GM12878 (cell line): ENCODE results near the gene TCOF1. TPM values are rescaled to one million over a fixed set of nuclear protein-coding genes. Genes with fewer than 3 reads are reported as not detected.

Experiments
- ATAC-seq: fragments of 200-7000 bp; cut with Tn5 transposase; 3 replicates; pipeline ENCODE4 v1.9.1; 2020; ENCODE audit warnings: mild to moderate bottlenecking, moderate library complexity
- BruUV-seq: library from RNA; stranded (reverse); fragments of 400-500 nt; replicated peaks from 2 replicates; lab custom pipeline; 2021; lab: Mats Ljungman, UMichigan
- CTCF ChIA-PET: fragments of 300-600 bp; sonication (Branson Sonifier 250); formaldehyde crosslinking; extraction: SDS; loops from one replicate; lab custom pipeline; 2021; ENCODE audit warnings: inconsistent platforms; lab: Yijun Ruan, JAX
- POLR2A ChIA-PET: fragments of 350-600 bp; formaldehyde crosslinking; extraction: SDS; loops from one replicate; lab custom pipeline; 2021; ENCODE audit warnings: inconsistent platforms; lab: Charles Lee
- RAD21 ChIA-PET: fragments of 300-600 bp; sonication (Branson Sonifier 250); formaldehyde crosslinking; loops from one replicate; lab custom pipeline; 2023; ENCODE audit warnings: antibody characterized with exemption; ENCODE audit not compliant: unreplicated experiment; lab: Charles Lee
- SMC1A ChIA-PET: fragments of 300-600 bp; sonication (Branson Sonifier 250); formaldehyde crosslinking; loops from one replicate; lab custom pipeline; 2023; ENCODE audit not compliant: unreplicated experiment, uncharacterized antibody; lab: Charles Lee
- DNase-seq: peaks from one replicate; pipeline ENCODE4 v3.0.0-alpha.2; 2011; ENCODE audit warnings: low read depth, low spot score
- FAIRE-seq: peaks from 3 replicates; lab custom pipeline; 2011; peaks lifted over from hg19 to GRCh38; lab: Jason Lieb, UNC
- H2AFZ ChIP-seq: 2 replicates; pipeline ENCODE4 v1.6.0; 2011; ENCODE audit warnings: low read depth, low read length, control low read depth; ENCODE audit not compliant: control insufficient read depth
- H3K27ac ChIP-seq: 2 replicates; pipeline ENCODE4 v1.5.1; 2011; ENCODE audit warnings: control low read depth; ENCODE audit not compliant: control insufficient read depth, insufficient read depth
- H3K27me3 ChIP-seq, 2 experiments: replicated peaks in 1 of 2; 2 replicates each; pipeline versions ENCODE4 v1.6.0 to v1.6.1; 2011; ENCODE audit warnings: low read length in 1 of 2; ENCODE audit not compliant: control insufficient read depth in 2 of 2, insufficient read depth in 2 of 2
- H3K36me3 ChIP-seq, 2 experiments: 2 replicates each; pipeline ENCODE4 v1.5.1; 2011; ENCODE audit warnings: low read length in 1 of 2; ENCODE audit not compliant: control insufficient read depth in 2 of 2, insufficient read depth in 2 of 2
- H3K4me1 ChIP-seq: 2 replicates; pipeline ENCODE4 v1.6.1; 2011; ENCODE audit warnings: mild to moderate bottlenecking, low read length, moderate library complexity, mixed read lengths; ENCODE audit not compliant: control insufficient read depth, insufficient read depth
- H3K4me2 ChIP-seq: 2 replicates; pipeline ENCODE4 v1.6.0; 2011; ENCODE audit warnings: control low read depth; ENCODE audit not compliant: control insufficient read depth, insufficient read depth
- H3K4me3 ChIP-seq: fragments of 200-600 bp; sonication (generic); 2 replicates; pipeline ENCODE4 v1.5.1; 2016
- H3K79me2 ChIP-seq: 2 replicates; pipeline ENCODE4 v1.6.0; 2011; ENCODE audit warnings: low read length; ENCODE audit not compliant: control insufficient read depth, insufficient read depth
- H3K9ac ChIP-seq: 2 replicates; pipeline ENCODE4 v1.8.0; 2011; ENCODE audit warnings: low read length, control low read depth, mixed read lengths; ENCODE audit not compliant: control insufficient read depth, insufficient read depth
- H3K9me3 ChIP-seq: replicated peaks from 3 replicates; pipeline ENCODE4 v1.5.1; 2011; ENCODE audit warnings: mild to moderate bottlenecking, low read length; ENCODE audit not compliant: control insufficient read depth, insufficient read depth
- H4K20me1 ChIP-seq: 2 replicates; pipeline ENCODE4 v1.6.0; 2011; ENCODE audit not compliant: control insufficient read depth, insufficient read depth
- BACH1 ChIP-seq: fragments of 450-650 bp; IDR thresholded peaks from 2 replicates; pipeline ENCODE4 v1.6.1; 2017; ENCODE audit warnings: mild to moderate bottlenecking, borderline replicate concordance
- LARP7 ChIP-seq: fragments of 450-650 bp; IDR thresholded peaks from 2 replicates; pipeline ENCODE4 v1.6.1; 2017; ENCODE audit warnings: mild to moderate bottlenecking
- MTA2 ChIP-seq: fragments of 450-650 bp; IDR thresholded peaks from 2 replicates; pipeline ENCODE4 v1.6.1; 2016; ENCODE audit warnings: low read depth, mild to moderate bottlenecking, moderate library complexity
- NFXL1 ChIP-seq: fragments of 450-650 bp; IDR thresholded peaks from 2 replicates; pipeline ENCODE4 v1.6.1; 2017; ENCODE audit warnings: antibody characterized with exemption, mild to moderate bottlenecking, borderline replicate concordance
- POLR2AphosphoS5 ChIP-seq: IDR thresholded peaks from 2 replicates; pipeline ENCODE4 v1.6.1; 2011; ENCODE audit warnings: mild to moderate bottlenecking, low read length, inconsistent platforms
- SMARCA5 ChIP-seq: fragments of 450-650 bp; IDR thresholded peaks from 2 replicates; pipeline ENCODE4 v1.6.1; 2017; ENCODE audit warnings: mild to moderate bottlenecking
- SREBF2 ChIP-seq: IDR thresholded peaks from 2 replicates; pipeline ENCODE4 v1.6.1; 2012; ENCODE audit warnings: mild to moderate bottlenecking, low read length
- ZNF384 ChIP-seq: IDR thresholded peaks from 2 replicates; pipeline ENCODE4 v1.6.1; 2012; ENCODE audit warnings: low read depth, mild to moderate bottlenecking, low read length, improper control_type of control experiment, borderline replicate concordance
- WGBS: methylation state at CpG from one replicate; pipeline ENCODE4 v1.1.6; 2016; ENCODE audit warnings: low lambda C conversion rate; ENCODE audit not compliant: insufficient replicate concordance, insufficient coverage; ENCODE audit errors: missing lambda C conversion rate; 5-methylcytosine and 5-hydroxymethylcytosine counted together
- in situ Hi-C: fragments of 300-500 bp; cut with MboI; formaldehyde crosslinking; loops from 9 replicates; pipeline ENCODE4 v1.14.3; 2018; ENCODE audit warnings: mixed read lengths
- intact Hi-C: fragments of 100-400 bp; cut with micrococcal nuclease; formaldehyde crosslinking; loops from one replicate; pipeline ENCODE4 v1.14.2; 2022; ENCODE audit not compliant: unreplicated experiment
- polyA plus RNA-seq, 11 experiments: library from polyadenylated mRNA; depleted of rRNA in 4 of 11; unstranded in 6 of 11; stranded (reverse) in 5 of 11; fragments of >200 nt; fragmentation: Nextera tagmentation in 4 of 11; fragmentation: Illumina TruSeq in 1 of 11; extraction: Ambion mirVana in 4 of 11; extraction: Trizol in 1 of 11; gene quantifications; 1 replicate in 1 of 11; 2 replicates in 10 of 11; pipeline versions ENCODE4 v1.2.1 to v1.2.3, GENCODE V29; 2011 to 2016; ENCODE audit warnings: inconsistent platforms in 2 of 11, missing spikeins in 2 of 11, low read depth in 1 of 11
- total RNA-seq, 4 experiments: library from RNA; depleted of rRNA in 3 of 4; stranded (reverse); fragments of >200 nt in 3 of 4; fragmentation: Illumina TruSeq in 1 of 4; extraction: Trizol in 1 of 4; gene quantifications; 2 replicates each; pipeline versions ENCODE4 v1.2.1 to v1.2.3, GENCODE V29; 2013 to 2021
- TF ChIP-seq, protein P1 (sequence below): fragments of 450-650 bp; IDR thresholded peaks from 2 replicates; pipeline ENCODE4 v1.6.1; 2017; ENCODE audit warnings: mild to moderate bottlenecking, moderate library complexity
- TF ChIP-seq, protein P2 (sequence below): fragments of 450-650 bp; IDR thresholded peaks from 2 replicates; pipeline ENCODE4 v1.6.1; 2017; ENCODE audit warnings: antibody characterized with exemption, mild to moderate bottlenecking, moderate library complexity
- TF ChIP-seq, protein P3 (sequence below): IDR thresholded peaks from 2 replicates; pipeline ENCODE4 v1.6.1; 2012; ENCODE audit warnings: low read depth, low read length, improper control_type of control experiment

TCOF1 gene
- total and polyA plus RNA-seq, 10 of the 15 experiments (the other 5 are each of a cell fraction or from before 2014, with no cell fraction given), result 8.7 to 83.9 (median 38.9) TPM

DNA sequence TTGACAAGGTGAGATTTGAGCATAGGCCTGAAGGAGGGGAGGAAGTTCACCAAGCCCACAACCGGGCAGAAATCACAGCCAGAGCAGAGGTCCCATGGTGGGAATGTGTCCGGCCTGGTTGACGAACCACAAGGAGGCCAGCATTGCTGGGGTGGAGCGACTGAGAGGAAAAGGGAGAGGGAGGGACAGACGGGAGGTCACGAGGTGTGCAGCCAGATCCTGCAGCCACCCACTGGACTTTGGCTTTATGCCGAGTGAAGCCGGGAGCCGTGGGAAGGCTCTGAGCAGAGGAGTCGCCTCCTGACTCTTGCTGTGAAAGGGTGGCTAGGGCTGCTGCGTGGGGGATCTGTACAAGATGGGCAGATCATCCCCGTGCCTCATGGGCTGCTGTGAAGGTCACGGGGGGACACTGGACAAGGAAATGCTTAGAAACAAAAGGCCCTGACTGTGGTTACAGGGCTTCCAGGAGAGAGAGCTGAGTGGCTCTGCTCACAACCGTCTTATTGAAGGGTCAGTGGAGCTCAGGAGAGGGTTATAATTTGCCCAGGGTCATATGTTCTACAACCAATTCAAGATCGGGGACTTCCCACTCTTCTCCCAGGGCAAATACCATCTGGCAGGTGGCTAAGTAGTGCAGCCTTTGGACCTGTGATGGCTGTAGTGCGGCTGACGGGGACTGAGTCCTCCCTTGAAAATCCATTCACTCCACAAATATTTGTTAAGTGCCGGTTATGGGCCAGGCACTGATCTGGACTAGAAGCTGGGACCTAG, 70.8 kb downstream of the TCOF1 start:
- ATAC-seq (peak; percentile 29), DNase-seq (no peak), FAIRE-seq (no peak)
- intact Hi-C loops, result no loop called here
- H3K36me3 ChIP-seq, result no peaks in the 10 kb centered on the region
- BruUV-seq, result no TSS peak
- H3K4me1 ChIP-seq, result peaks cover 7% of the 10 kb centered on the region
- no peaks in the 10 kb centered on the region for H3K9me3 ChIP-seq
- ChIA-PET SMC1A (interaction anchor here (1.0 to 1.7 kb wide), 2 partner anchors 12 to 18 kb away, joined by 6 to 8 read pairs; no protein-coding TSS in a partner anchor), POLR2A (interaction anchor here (0.6 to 2.9 kb wide), 4 partner anchors 9 to 22 kb away, joined by 4 to 37 read pairs (median 6); partner anchors contain the start of gene CD74), CTCF (interaction anchor here (1.4 to 2.4 kb wide), 3 partner anchors 8 to 29 kb away, joined by 5 to 13 read pairs (median 7); no protein-coding TSS in a partner anchor), RAD21 (interaction anchor here (0.6 to 1.4 kb wide), 2 partner anchors 15 to 17 kb away, joined by 3 to 4 read pairs; partner anchors contain the start of gene CD74)
- H3K9ac ChIP-seq, result no peak overlapping the region
- no peaks in the 10 kb centered on the region for H3K79me2 ChIP-seq
- H3K27me3 ChIP-seq, result no peaks in the 10 kb centered on the region
- no peak overlapping the region for H3K27ac ChIP-seq
- no peak overlapping the region for H2AFZ ChIP-seq
- no peak overlapping the region for H3K4me3 ChIP-seq
- no peak overlapping the region for H3K4me2 ChIP-seq
- TF ChIP-seq LARP7, result no peak
- no peak for TF ChIP-seq SMARCA5
- no peak for TF ChIP-seq ZNF384
- TF ChIP-seq MTA2, result no peak
- TF ChIP-seq, protein P1, sequence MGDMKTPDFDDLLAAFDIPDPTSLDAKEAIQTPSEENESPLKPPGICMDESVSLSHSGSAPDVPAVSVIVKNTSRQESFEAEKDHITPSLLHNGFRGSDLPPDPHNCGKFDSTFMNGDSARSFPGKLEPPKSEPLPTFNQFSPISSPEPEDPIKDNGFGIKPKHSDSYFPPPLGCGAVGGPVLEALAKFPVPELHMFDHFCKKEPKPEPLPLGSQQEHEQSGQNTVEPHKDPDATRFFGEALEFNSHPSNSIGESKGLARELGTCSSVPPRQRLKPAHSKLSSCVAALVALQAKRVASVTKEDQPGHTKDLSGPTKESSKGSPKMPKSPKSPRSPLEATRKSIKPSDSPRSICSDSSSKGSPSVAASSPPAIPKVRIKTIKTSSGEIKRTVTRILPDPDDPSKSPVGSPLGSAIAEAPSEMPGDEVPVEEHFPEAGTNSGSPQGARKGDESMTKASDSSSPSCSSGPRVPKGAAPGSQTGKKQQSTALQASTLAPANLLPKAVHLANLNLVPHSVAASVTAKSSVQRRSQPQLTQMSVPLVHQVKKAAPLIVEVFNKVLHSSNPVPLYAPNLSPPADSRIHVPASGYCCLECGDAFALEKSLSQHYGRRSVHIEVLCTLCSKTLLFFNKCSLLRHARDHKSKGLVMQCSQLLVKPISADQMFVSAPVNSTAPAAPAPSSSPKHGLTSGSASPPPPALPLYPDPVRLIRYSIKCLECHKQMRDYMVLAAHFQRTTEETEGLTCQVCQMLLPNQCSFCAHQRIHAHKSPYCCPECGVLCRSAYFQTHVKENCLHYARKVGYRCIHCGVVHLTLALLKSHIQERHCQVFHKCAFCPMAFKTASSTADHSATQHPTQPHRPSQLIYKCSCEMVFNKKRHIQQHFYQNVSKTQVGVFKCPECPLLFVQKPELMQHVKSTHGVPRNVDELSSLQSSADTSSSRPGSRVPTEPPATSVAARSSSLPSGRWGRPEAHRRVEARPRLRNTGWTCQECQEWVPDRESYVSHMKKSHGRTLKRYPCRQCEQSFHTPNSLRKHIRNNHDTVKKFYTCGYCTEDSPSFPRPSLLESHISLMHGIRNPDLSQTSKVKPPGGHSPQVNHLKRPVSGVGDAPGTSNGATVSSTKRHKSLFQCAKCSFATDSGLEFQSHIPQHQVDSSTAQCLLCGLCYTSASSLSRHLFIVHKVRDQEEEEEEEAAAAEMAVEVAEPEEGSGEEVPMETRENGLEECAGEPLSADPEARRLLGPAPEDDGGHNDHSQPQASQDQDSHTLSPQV, result no peak
- no peak for TF ChIP-seq BACH1
- TF ChIP-seq POLR2AphosphoS5, result no peak
- no peak for TF ChIP-seq SREBF2
- TF ChIP-seq, protein P2, sequence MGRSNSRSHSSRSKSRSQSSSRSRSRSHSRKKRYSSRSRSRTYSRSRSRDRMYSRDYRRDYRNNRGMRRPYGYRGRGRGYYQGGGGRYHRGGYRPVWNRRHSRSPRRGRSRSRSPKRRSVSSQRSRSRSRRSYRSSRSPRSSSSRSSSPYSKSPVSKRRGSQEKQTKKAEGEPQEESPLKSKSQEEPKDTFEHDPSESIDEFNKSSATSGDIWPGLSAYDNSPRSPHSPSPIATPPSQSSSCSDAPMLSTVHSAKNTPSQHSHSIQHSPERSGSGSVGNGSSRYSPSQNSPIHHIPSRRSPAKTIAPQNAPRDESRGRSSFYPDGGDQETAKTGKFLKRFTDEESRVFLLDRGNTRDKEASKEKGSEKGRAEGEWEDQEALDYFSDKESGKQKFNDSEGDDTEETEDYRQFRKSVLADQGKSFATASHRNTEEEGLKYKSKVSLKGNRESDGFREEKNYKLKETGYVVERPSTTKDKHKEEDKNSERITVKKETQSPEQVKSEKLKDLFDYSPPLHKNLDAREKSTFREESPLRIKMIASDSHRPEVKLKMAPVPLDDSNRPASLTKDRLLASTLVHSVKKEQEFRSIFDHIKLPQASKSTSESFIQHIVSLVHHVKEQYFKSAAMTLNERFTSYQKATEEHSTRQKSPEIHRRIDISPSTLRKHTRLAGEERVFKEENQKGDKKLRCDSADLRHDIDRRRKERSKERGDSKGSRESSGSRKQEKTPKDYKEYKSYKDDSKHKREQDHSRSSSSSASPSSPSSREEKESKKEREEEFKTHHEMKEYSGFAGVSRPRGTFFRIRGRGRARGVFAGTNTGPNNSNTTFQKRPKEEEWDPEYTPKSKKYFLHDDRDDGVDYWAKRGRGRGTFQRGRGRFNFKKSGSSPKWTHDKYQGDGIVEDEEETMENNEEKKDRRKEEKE, result no peak
- TF ChIP-seq, protein P3, sequence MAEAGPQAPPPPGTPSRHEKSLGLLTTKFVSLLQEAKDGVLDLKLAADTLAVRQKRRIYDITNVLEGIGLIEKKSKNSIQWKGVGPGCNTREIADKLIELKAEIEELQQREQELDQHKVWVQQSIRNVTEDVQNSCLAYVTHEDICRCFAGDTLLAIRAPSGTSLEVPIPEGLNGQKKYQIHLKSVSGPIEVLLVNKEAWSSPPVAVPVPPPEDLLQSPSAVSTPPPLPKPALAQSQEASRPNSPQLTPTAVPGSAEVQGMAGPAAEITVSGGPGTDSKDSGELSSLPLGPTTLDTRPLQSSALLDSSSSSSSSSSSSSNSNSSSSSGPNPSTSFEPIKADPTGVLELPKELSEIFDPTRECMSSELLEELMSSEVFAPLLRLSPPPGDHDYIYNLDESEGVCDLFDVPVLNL, result no peak
- TF ChIP-seq NFXL1, result no peak
- H4K20me1 ChIP-seq, result no peaks in the 10 kb centered on the region
- WGBS, result 74% methylated on average over 18 of the region's 18 CpGs
- in situ Hi-C loops, result no loop called here
